Mononuclear cell (primary cell): ENCODE measurements around the gene RETREG2. TPM values are rescaled to one million over a fixed set of nuclear protein-coding genes. Genes with fewer than 3 reads are reported as not detected.

Source experiments
- H3K27me3 ChIP-seq: 2 replicates; pipeline ENCODE4 v1.6.0; 2011; ENCODE audit warnings: low read length, control low read depth; ENCODE audit not compliant: insufficient read depth
- H3K4me1 ChIP-seq: 2 replicates; pipeline ENCODE4 v1.5.1; 2011; ENCODE audit warnings: mild to moderate bottlenecking, low read length, control low read depth; ENCODE audit not compliant: insufficient read depth
- H3K4me3 ChIP-seq: 2 replicates; pipeline ENCODE4 v1.5.1; 2011; ENCODE audit warnings: mild to moderate bottlenecking, low read length, moderate library complexity
- H3K9me3 ChIP-seq: 2 replicates; pipeline ENCODE4 v1.5.1; 2011; ENCODE audit warnings: low read depth, mild to moderate bottlenecking, control low read depth, low read length
- total RNA-seq: library from RNA; depleted of rRNA; stranded (reverse); fragments of >200 nt; gene quantifications from one replicate; pipeline ENCODE4 v1.2.3, GENCODE V29; 2012

RETREG2 gene
- total RNA-seq, 1 donor = 64.0 TPM

DNA sequence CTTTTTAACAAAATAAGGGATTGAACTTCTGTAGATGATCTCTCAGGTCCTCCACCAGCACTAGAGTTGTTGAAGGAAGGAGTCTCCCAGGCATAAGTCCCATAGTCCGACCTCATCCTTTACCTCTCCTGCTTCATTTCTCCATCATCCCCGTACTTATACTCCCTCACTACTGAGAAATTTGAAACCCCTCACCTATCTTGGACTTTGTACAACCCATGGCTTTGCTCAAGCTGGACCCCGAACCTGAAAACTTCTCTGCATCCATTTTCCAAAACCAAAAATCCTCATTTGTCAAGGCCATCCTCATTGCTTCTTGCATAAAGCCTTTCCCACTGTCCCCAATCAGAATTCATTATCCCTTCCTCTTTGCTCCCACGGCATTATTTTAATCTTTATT lies 17.0 kb upstream of the RETREG2 start:
- Histone ChIP-seq H3K4me1 (peaks cover 13% of the 10 kb centered on the region), H3K27me3 (no peaks in the 10 kb centered on the region), H3K4me3 (peak overlapping the region; percentile 63), H3K9me3 (no peaks in the 10 kb centered on the region)

DNA sequence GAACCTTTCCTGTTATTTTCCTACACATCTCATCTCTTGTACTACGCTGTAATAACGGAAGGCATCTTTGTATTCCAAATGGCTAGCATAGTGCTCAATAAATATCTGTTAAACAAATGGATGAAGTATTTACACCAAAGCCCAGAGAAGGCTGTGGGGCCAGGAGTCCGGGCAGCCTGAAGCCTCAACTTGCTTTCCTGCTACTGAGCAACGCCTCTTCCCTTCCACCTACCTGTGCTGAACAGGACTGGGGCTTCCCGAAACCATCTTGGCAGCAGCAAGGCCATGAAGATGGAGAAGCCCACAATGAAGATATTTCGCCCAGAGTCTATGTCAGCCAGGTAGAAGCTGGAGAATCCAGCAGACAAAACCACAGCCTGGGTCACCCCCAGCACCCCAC lies 14.9 kb upstream of the RETREG2 start:
- peaks cover 13% of the 10 kb centered on the region for H3K4me1 ChIP-seq
- no peak overlapping the region for H3K4me3 ChIP-seq
- no peaks in the 10 kb centered on the region for H3K27me3 ChIP-seq
- H3K9me3 ChIP-seq = no peaks in the 10 kb centered on the region

DNA sequence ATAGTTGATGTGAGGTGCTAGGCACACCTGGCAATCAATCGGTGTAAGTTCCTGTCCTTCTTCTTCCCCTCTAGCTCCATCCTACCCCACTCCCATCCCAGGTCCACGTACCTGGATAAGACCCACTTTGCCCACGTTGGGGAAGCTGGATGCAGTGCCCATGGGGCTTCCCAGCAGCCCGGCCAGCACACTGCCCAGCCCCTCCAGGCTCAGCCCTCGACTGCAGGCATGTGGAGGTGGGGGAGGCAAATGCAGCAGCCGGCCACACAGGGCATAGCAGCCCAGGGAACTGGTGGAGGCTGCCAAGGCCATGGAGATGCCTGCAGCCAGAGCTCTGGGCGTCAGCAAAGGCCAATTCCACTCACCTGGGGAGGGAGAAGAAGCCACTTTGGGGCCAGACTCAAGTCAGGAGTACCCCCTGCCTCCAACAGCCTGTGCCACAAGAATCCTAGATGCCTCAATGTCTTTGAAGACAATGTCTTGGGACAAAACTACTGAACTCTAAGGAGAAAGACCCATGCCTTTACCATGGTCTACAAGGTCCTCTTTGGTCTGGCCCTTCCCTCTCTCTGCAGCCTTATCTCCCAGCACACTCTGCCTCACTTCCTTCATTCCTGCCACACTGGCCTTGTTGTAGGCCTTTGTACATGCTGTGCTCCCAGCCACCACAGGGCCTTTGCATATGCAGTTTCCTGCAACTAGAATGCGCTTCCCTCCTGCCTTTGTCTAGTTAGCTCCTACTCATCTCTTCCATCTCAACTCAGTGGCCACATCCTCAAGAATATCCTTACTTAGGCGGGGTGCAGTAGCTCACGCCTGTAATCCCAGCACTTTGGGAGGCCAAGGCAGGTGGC lies 12.8 kb upstream of the RETREG2 start:
- no peaks in the 10 kb centered on the region for H3K27me3 ChIP-seq
- no peak overlapping the region for H3K4me3 ChIP-seq
- no peaks in the 10 kb centered on the region for H3K9me3 ChIP-seq
- H3K4me1 ChIP-seq = peaks cover 6% of the 10 kb centered on the region

DNA sequence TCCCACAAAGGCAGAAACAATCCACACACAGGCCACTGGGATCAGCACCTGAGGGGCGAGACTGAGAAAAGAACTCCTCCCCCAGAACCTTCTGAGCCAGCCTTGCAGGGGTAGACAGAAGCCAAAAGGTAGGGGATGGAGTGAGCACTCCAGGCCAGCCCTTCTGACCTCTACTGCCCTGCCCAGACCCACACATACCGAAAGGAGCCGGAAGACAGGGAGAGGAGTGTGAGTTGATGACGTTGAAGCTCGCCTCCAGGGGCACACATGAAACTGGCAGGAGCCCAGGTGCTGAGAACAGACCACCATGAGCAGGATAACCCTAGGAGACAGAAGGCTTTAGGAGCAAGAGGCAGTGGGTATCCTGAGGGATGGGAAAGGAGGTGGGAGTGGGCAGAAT lies 10.1 kb upstream of the RETREG2 start:
- Histone ChIP-seq H3K27me3 (no peaks in the 10 kb centered on the region), H3K4me3 (no peak overlapping the region), H3K4me1 (no peaks in the 10 kb centered on the region), H3K9me3 (no peaks in the 10 kb centered on the region)

DNA sequence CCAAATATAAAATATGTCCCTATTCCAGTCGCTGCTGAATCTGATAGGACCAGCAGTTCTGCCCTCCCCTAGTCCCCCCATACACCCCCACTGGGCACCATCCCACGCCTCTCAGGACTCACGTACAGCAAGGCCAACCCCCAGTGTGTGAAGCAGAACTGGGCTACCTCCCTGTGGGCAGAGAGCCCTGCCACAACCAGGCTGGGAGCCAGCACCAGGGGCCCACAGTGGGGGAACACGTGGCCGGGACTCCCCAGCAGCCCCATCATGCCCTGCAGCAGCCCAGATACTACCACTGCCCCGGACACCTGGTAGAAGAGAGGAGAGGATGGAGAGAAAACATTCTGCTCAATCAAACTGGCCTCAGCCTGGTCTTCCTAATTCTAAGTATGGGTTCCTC lies 9.5 kb upstream of the RETREG2 start:
- Histone ChIP-seq H3K4me1 (no peaks in the 10 kb centered on the region), H3K4me3 (no peak overlapping the region), H3K9me3 (no peaks in the 10 kb centered on the region)

DNA sequence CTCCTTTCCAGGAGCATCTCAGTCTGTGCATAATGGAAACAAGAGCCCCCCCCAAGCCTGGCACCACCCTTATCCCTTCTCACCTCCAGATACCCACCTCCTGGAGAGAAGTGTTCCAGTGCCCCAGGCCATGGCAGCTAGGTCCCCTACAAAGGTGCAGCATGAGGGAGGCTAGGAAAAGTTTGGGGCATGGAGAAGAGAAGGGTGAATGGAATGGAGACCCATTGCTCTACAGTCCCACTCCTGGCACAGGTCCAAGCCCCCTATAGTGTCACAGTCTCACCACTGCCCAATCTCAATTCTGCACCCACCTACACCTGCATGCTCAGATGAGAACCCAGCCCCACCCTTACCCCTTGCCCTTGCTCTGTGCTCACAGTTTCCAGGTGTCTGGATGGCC lies 9.1 kb upstream of the RETREG2 start:
- Histone ChIP-seq H3K4me3 (no peak overlapping the region), H3K4me1 (peaks cover 2% of the 10 kb centered on the region), H3K27me3 (no peaks in the 10 kb centered on the region), H3K9me3 (no peaks in the 10 kb centered on the region)

More for the DNA sequence above, 9.5 kb upstream of the RETREG2 start:
- no peaks in the 10 kb centered on the region for H3K27me3 ChIP-seq

DNA sequence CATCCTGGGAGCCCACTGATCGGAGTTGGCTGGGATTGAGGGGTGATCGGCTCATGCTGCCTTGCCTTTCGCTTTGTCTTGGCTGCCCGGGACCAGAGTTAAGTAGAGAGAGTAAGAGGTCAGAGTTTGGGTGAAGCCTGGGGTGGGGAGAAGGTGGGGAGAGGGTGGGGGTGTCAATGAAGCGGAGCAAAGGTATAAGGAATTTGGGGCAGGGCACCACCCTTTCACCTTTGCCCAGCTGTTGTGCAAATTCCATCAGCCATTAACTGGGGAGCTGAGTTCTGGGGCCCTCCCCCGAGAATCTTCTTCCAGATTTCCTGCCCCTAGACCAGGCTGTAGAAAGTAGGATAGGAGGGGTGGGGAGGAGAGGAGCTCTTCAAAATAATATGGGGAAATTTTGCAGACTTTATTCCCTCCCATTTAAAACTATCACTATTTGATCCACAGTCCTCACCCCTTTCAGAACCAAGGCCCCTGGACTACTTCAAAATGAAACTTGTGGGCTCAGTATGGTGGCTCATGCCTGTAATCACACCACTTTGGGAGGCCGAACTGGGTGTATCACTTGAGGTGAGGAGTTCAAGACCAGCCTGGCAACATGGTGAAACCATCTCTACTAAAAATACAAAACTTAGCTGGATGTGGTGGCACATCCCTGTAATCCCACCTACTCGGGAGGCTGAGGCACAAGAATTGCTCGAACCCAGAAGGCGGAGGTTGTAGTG lies 8.0 kb upstream of the RETREG2 start, which contains the start of gene SLC23A3:
TSS of gene SLC23A3 (minus strand) at position 100 of the 725 bp plus-strand sequence. CDS start at position 55, 45 bp downstream.
- Histone ChIP-seq H3K9me3 (no peaks in the 10 kb centered on the region), H3K4me1 (peaks cover 12% of the 10 kb centered on the region), H3K4me3 (no peak within 1 kb of the TSS), H3K27me3 (no peaks in the 10 kb centered on the region)

DNA sequence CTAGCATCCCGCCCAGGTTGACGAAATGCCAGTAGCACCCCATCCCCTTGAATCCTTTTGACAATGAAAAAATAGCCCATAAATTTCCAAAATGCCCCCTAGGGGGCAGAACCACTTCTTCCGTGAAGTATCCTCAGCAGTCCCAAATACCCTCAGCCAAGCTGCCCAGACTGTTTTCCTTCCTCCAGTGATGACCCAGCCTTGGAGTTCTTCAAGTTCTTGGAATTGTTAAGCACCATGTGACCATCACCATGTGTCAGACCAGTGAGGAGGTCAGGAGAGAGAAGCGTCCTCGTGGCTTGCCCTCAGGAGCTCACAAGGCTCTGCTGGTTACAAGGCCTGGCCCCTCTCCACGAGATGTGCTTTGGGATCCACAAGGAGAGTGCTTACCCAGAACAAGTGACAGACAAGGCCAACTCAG lies 6.8 kb upstream of the RETREG2 start:
- no peaks in the 10 kb centered on the region for H3K27me3 ChIP-seq
- no peaks in the 10 kb centered on the region for H3K9me3 ChIP-seq
- H3K4me3 ChIP-seq = no peak overlapping the region
- peaks cover 23% of the 10 kb centered on the region for H3K4me1 ChIP-seq

DNA sequence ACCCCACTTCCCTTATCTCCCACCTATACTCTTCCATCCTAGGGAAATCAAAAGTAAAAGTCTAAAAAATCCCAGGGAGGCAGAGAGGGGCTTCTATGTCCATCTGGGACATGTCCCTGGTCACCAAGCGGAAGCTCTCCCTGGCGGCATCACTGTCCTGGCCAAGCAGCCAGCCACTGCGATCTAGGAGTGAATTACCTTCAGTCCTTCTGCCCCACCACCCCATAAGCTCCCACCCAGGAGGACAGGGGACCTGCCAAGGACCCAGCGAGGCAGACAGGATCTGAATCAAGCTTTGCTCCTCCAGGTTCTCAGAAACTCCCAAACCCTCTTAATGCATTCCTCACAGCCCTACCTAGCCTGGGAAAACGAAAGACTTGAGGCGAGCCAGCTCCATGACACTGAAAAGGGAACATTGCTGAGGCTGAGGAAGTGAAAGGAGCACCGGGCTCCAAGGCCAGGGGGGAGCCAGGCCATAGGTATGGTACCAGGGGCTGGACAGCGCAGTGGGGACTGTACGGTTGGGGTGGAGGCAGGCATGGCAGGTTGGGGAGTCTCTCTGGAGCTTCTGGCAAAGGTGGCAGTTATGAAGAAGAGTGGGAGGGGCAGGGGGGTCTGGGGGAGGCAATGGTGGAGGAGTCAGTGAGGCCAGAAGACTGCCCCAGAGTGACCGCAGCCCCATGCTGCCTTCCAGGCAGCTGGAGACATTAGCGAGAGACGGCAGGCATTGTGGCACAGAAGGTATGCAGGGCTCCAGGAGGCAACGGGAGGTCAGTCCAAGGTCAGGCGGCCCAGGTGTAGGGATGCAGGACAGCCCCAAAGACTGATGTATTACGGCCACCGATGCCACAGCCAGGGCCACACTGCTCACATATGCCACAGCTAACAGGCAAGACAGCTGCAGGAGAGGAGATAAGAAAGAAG lies 5.6 kb upstream of the RETREG2 start:
- no peaks in the 10 kb centered on the region for H3K9me3 ChIP-seq
- H3K4me1 ChIP-seq = peaks cover 28% of the 10 kb centered on the region
- no peaks in the 10 kb centered on the region for H3K27me3 ChIP-seq
- no peak overlapping the region for H3K4me3 ChIP-seq

DNA sequence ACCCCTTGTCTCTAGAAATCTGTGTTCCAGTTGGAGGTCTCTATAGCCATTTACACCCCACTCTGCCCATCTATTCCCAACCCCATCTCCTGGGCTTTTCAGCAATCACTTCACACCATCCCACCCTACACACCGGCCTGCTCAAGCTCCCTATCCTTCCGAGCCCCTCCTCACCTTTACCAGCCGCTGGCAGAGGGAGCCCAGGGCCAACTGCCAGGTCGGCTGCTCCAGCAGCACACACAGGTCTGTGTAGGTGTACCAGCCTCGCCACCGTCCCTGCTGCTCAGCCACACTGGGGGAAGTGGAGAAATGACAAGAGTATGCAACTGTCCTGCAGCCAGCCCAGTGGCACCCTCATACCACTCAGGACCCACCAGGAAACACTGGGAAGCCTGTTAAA lies 4.9 kb upstream of the RETREG2 start:
- Histone ChIP-seq H3K9me3 (no peaks in the 10 kb centered on the region), H3K27me3 (no peaks in the 10 kb centered on the region), H3K4me3 (no peak overlapping the region), H3K4me1 (peaks cover 31% of the 10 kb centered on the region)

DNA sequence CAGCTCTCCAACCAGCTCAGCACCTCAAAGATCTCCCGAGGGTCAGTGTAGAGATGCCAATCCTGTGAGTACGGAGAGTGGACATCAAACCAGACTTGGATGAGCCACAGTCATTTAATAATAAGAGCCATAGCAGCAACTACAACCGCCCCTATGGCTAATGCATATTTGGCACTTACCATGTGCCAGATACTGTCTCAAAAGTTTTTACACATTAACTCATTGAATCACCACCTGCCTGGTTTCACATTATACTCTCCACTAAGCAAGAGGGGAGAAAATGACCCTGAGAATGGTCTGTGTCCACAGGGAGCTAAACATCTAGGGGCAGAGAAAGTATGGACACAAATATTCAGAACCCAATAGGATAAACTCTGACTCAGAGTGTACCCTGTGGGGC lies 3.9 kb upstream of the RETREG2 start:
- H3K4me1 ChIP-seq = peaks cover 38% of the 10 kb centered on the region
- H3K4me3 ChIP-seq = no peak overlapping the region
- H3K27me3 ChIP-seq = no peaks in the 10 kb centered on the region
- H3K9me3 ChIP-seq = no peaks in the 10 kb centered on the region

DNA sequence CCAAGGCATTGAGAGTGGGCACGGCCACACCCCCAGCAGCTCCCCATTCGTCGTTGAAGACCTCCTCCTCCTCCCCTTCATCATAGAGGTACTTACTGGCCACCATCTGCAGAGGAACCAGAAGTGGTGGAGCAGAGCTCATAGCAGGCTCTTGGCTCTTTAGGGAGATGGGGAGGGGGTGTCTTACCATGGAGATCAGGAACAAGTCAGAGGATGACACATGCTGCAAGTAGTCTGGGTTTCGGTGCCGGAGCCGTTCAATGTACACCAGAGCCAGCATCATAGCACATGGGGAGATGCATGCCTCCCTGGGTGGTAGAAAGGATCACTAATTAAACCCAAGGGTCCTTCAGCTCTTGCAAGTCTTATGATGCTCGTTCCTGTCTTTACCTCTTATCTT lies 3.3 kb upstream of the RETREG2 start:
- Histone ChIP-seq H3K4me1 (peaks cover 44% of the 10 kb centered on the region), H3K4me3 (no peak overlapping the region), H3K9me3 (no peaks in the 10 kb centered on the region), H3K27me3 (no peaks in the 10 kb centered on the region)

DNA sequence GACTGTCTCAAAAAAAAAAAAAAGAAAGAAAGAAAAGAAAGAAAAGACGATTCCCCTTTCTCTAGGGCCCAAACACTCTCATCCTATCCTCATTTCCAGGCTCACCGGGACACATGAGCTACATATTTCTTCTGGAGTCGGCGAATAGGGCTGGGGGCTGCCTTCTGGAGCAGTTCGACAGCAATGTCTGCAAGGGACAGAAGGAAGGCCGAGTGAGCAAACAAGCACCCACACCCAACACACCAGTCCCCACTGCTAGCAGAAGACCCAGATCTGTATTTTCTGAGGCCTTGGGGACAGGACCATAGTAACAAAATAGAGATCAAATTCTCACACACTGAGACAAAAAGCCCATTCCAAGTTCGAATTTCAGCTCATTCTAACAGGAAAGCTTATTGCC lies 2.6 kb upstream of the RETREG2 start:
- H3K4me3 ChIP-seq = peak overlapping the region; percentile 74
- no peaks in the 10 kb centered on the region for H3K9me3 ChIP-seq
- peaks cover 51% of the 10 kb centered on the region for H3K4me1 ChIP-seq
- H3K27me3 ChIP-seq = no peaks in the 10 kb centered on the region

DNA sequence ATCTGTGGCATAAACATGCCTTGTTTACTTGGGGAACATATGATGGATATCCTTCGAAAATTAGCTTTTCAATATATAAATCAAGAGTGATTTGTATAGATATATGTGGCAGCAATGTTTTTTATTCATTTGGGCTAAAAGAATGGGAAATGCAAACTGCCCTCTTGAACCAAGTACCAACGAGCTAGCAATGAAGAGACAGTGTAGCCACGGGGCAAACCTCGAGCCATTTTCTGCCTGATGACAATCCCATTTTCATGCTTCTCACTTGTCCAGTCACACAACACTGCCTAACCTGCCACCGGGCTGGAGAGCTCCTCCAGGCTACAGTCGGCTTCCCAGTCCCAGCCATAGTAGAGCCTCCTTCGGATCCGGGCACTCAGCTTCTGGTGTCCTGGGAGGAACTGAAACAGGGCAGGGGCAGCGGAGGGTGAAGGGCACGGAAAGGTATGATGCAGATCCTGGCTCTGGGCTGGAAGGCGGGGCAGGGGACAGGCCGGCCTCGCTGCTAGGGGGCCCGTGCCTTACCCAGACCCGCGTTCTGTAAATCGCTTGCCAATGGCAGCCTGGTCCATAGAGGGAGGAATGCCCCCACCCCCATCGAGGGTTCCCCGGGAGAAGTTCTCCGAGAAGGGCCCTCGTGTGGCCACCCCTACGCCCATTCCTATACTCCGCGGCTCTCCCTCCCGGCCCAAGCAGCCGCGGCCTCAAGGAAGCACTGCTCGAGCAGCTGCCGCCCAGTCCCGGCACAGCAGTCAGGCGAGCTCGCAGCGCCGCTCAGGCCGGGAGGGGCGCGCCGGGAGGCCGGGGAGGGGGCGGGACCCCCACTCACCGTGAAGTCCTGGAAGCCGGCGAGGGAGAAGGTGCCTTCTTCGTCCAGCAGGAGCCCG lies 1.9 kb upstream of the RETREG2 start:
- Histone ChIP-seq H3K4me1 (peaks cover 57% of the 10 kb centered on the region), H3K4me3 (peak overlapping the region; percentile 74), H3K9me3 (no peaks in the 10 kb centered on the region), H3K27me3 (no peaks in the 10 kb centered on the region)
